ENCODE results near the gene HEATR5A.
A peak's percentile ranks its signal among the peaks of the same experiment; 100 is the strongest.

The HEATR5A gene

DNA sequence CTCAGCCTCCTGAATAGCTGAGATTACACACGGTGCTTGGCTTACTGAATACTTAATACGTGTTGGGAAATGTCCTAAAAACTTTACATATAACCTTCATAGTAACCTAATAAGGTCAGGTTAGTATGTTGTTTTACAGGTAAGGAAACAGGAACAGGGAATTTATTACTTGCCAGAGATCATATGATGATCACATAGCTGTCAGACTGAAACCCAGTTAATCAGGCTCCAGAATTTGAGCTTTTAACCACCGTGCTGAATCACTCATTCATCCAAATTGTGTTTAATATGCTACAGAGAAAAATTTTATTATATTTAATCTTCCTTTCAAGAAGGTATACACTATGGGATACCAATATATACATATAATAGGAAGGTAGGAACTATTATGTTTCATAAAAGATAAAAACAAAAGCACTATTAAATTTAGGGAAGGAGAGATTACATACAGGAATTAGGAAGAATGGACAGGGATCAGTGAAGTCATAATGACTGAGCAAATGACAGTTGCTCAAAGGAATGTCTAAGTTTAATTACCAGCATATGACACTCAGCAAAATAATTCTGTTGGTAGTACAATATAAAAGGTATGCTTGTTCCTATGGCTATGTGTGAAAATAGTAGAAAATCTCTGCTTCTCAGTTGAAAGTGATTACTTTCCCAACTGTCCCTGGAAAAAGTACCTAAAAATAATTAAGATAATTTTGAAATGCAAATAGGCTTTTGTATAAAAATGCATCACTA, 59.3 kb downstream of the HEATR5A start:
- in situ Hi-C loops (cut with HindIII; ENCODE audit: low sequenced_read_pairs): no loop called here
- H3K4me3 ChIP-seq (ENCODE audit: low read depth, low read length): no peak overlapping the region
- TF ChIP-seq, protein P1, sequence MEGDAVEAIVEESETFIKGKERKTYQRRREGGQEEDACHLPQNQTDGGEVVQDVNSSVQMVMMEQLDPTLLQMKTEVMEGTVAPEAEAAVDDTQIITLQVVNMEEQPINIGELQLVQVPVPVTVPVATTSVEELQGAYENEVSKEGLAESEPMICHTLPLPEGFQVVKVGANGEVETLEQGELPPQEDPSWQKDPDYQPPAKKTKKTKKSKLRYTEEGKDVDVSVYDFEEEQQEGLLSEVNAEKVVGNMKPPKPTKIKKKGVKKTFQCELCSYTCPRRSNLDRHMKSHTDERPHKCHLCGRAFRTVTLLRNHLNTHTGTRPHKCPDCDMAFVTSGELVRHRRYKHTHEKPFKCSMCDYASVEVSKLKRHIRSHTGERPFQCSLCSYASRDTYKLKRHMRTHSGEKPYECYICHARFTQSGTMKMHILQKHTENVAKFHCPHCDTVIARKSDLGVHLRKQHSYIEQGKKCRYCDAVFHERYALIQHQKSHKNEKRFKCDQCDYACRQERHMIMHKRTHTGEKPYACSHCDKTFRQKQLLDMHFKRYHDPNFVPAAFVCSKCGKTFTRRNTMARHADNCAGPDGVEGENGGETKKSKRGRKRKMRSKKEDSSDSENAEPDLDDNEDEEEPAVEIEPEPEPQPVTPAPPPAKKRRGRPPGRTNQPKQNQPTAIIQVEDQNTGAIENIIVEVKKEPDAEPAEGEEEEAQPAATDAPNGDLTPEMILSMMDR (IDR thresholded peaks at IDR 0.05; ENCODE audit: low read depth, low read length): no peak
- peak; percentile 18 for DNase-seq (ENCODE audit: low read depth, low spot score)

DNA sequence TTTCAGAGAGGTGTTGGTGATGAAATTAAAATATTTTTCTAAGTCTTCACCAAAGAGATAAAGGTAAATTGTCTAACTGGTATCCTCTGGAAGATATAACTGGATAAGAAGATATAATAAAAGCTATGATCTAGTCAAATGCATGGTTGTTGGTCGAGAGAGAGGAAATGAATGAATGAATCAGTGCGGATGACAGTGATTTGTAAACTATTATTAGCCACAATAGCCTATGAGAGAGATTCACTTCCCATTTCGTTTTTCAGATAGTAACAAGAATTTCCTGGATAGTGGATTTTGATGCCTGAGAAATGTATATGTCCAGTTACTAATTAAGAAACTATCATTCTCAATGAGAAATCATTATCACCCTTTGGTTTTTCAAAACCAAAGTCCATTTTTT, 63.1 kb downstream of the HEATR5A start:
- in situ Hi-C loops (cut with HindIII; ENCODE audit: low sequenced_read_pairs): no loop called here
- no peak for DNase-seq (ENCODE audit: low read depth, low spot score)
- TF ChIP-seq, protein P1 (IDR thresholded peaks at IDR 0.05; ENCODE audit: low read depth, low read length): no peak
- no peak overlapping the region for H3K4me3 ChIP-seq (ENCODE audit: low read depth, low read length)

GRCh38 chr14:31346097-31346496, 74.3 kb downstream of the HEATR5A start:
- H3K4me3 ChIP-seq (ENCODE audit: low read depth, low read length): no peak overlapping the region
- in situ Hi-C loops (cut with HindIII; ENCODE audit: low sequenced_read_pairs): no loop called here
- no peak for DNase-seq (ENCODE audit: low read depth, low spot score)
- TF ChIP-seq, protein P1 (IDR thresholded peaks at IDR 0.05; ENCODE audit: low read depth, low read length): no peak

DNA sequence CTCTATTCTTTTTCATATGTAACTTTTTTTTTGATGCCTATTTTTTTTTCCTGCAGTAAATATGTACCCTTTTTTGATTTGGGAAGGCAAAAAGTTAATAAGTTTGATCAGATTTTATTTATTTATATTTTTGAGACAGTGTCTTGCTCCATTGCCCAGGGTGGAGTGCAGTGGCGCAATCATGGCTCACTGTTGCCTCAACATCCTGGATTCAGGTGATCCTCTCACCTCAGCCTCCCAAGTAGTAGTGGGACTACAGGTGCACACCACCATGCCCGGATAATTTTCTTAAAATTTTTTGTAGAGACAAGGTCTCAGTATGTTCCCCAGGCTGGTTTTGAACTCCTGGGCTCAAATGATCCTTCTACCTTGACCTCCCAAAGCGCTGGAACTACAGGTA, 79.1 kb downstream of the HEATR5A start:
- H3K4me3 ChIP-seq (ENCODE audit: low read depth, low read length): no peak overlapping the region
- TF ChIP-seq, protein P1 (IDR thresholded peaks at IDR 0.05; ENCODE audit: low read depth, low read length): no peak
- in situ Hi-C loops (cut with HindIII; ENCODE audit: low sequenced_read_pairs): no loop called here
- DNase-seq (ENCODE audit: low read depth, low spot score): no peak

DNA sequence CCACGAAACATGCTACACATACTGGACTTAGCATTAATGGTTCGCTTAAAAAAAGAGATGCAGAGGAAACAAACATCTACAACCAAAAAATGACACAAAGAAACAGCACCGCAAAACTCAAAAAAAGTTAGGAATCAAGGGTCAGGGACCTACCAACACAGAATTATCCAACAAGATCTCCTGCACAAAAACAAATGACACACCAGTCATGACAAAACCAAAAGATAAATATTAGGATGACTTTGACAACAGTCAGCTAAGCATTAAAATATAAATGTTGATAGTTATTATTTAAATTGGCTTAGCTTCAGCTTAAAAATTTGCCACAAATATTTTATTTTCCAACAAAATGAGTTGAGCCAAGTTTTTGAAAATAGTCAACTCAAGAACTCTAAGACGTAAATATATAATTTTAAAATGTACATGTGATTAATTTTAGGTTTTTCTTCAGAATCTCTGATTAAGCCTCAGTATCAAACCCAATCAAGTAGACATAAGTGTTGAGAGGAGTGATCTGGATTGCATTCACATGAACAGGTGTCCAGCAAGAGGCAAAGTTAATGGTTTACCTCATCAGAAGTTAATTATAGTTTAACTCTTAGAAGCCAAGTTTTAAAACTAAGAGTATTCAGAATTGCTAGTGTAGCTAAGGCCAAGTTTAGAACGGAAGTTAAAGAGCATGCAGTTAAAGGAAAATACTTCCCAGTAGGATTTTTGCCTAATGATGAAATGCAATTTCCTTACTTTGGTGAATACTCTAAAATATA, 79.9 kb downstream of the HEATR5A start:
- in situ Hi-C loops (cut with HindIII; ENCODE audit: low sequenced_read_pairs): no loop called here
- no peak for DNase-seq (ENCODE audit: low read depth, low spot score)
- no peak overlapping the region for H3K4me3 ChIP-seq (ENCODE audit: low read depth, low read length)
- TF ChIP-seq, protein P1 (IDR thresholded peaks at IDR 0.05; ENCODE audit: low read depth, low read length): no peak

DNA sequence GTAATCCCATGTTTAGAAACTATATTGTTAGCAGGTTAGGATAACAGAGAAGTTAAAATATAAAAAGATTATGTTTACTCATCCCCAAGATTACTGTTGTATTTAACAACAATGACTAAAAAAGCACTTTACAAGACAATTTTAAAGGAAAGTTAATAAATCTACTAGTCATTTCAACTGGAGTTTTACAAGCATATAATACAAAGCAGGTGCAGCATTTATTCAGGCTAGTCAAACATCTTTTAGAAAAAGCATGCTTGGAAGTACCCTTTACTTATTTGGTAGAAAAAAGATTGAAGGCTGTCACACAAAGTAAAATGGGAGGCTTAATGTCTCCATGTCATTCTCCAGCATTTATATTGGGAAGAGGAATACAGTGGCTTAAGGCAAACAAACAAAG, 80.6 kb downstream of the HEATR5A start:
- TF ChIP-seq, protein P1 (IDR thresholded peaks at IDR 0.05; ENCODE audit: low read depth, low read length): no peak
- in situ Hi-C loops (cut with HindIII; ENCODE audit: low sequenced_read_pairs): no loop called here
- H3K4me3 ChIP-seq (ENCODE audit: low read depth, low read length): no peak overlapping the region
- no peak for DNase-seq (ENCODE audit: low read depth, low spot score)
